ENCODE data around the gene MXD4. TPM values are rescaled to one million over a fixed set of nuclear protein-coding genes. Genes with fewer than 3 reads are reported as not detected.

Gene MXD4
- total and polyA plus RNA-seq, 9 of the 15 experiments (the other 6 are each of a cell fraction or from before 2014, with no cell fraction given) = 0.06 to 13.5 (median 5.9) TPM

DNA sequence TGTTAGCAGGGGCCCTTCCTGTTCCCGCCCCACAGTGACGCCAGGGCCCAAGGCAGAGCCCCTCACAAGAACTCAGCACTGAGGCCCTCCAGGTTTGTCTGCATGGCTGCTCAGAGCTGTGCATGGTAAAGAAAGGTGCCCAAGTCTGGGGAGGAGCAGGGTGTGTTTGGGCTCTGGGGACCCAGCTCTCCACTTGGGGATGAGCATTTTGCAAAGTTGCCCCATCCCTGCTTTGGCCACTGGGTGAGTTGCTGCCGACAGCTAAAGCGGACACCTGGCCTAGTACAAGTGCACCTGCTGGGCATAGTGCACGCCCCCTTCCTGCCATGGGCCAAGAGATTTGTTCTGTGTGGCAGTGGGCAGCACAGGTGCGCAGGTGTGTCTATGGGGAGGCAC lies 2.0 kb upstream of the MXD4 start:
- WGBS (ENCODE audit: insufficient coverage, low coverage, missing lambda C conversion rate) = 87% methylated on average over 6 of the region's 6 CpGs
- Histone ChIP-seq H3K27ac (ENCODE audit: extremely low read depth, low read depth, low read length) (no peak overlapping the region), H2AFZ (ENCODE audit: low read depth, low read length) (no peak overlapping the region), H3K79me2 (ENCODE audit: control insufficient read depth, insufficient read depth, low read length) (peaks cover 5% of the 10 kb centered on the region; the same call in 1 of the 3 replicates), H3K27me3 (ENCODE audit: control insufficient read depth in 2 of 2, insufficient read depth in 2 of 2, low read length in 2 of 2) (no peaks in the 10 kb centered on the region), H3K4me3 (no peak overlapping the region), H3K9me1 (ENCODE audit: control insufficient read depth, insufficient read depth, low read length) (no peaks in the 10 kb centered on the region), H3K36me3 (ENCODE audit: control insufficient read depth, insufficient read depth, low read length) (no peaks in the 10 kb centered on the region), H4K20me1 (replicated peaks; ENCODE audit: control insufficient read depth, insufficient read depth, low read length) (no peaks in the 10 kb centered on the region), H3K4me2 (ENCODE audit: insufficient read depth, low read length) (no peak overlapping the region), H3K4me1 (replicated peaks in 1 of 2; ENCODE audit: control insufficient read depth in 2 of 2, insufficient read depth in 2 of 2, low read length in 2 of 2) (peaks cover 21 to 82% of the 10 kb centered on the region in 2 experiments), H3K9me3 (replicated peaks; ENCODE audit: control insufficient read depth, insufficient read depth, low read depth, low read length) (no peaks in the 10 kb centered on the region), H3K9ac (ENCODE audit: insufficient read depth in 1 of 2, low read depth in 2 of 2, low read length in 2 of 2) (no peak overlapping the region)
- ChIA-PET POLR2A (interaction anchor here (0.6 kb wide), 3 partner anchors 49 to 463 kb away, joined by 3 read pairs; no protein-coding TSS in a partner anchor), CTCF (ENCODE audit: low intra/inter-chr PET ratio) (no interaction called here)
- FAIRE-seq = no peak
- no peak for ATAC-seq
- no TSS peak for BruUV-seq (replicated peaks)
- intact Hi-C loops (cut with micrococcal nuclease) (loop anchor here (5.0 kb wide), 1 partner anchor 153 kb away; the partner anchor contains the start of genes CFAP99 and ZFYVE28), in situ Hi-C loops (cut with MboI) (no loop called here)
- TF ChIP-seq KHSRP (IDR thresholded peaks at IDR 0.05) (no peak), MIER1 (IDR thresholded peaks at IDR 0.05; ENCODE audit: low read depth) (no peak), HDAC3 (IDR thresholded peaks at IDR 0.05; ENCODE audit: borderline replicate concordance, partially characterized antibody) (no peak), ILF3 (IDR thresholded peaks at IDR 0.05; ENCODE audit: borderline replicate concordance) (no peak), ZNF124 (CRISPR knock-in tag; IDR thresholded peaks at IDR 0.05) (no peak)
- TF ChIP-seq, protein P1, sequence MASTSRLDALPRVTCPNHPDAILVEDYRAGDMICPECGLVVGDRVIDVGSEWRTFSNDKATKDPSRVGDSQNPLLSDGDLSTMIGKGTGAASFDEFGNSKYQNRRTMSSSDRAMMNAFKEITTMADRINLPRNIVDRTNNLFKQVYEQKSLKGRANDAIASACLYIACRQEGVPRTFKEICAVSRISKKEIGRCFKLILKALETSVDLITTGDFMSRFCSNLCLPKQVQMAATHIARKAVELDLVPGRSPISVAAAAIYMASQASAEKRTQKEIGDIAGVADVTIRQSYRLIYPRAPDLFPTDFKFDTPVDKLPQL (IDR thresholded peaks at IDR 0.05; ENCODE audit: extremely low read depth, insufficient read length) = no peak
- DNase-seq (ENCODE audit: extremely low read depth in 1 of 4, low spot score in 3 of 4) = no peak

All from K562 (cell line).